Smooth muscle cell (in vitro differentiated cells): ENCODE results near the gene XYLT1. TPM values are rescaled to one million over a fixed set of nuclear protein-coding genes. Genes with fewer than 3 reads are reported as not detected.
A peak's percentile ranks its signal among the peaks of the same experiment; 100 is the strongest.
"Not testable (repeated sequence)": the region's sequence is repeated elsewhere in the genome, so short reads cannot be mapped to it uniquely, and the experiment has no call there.

ENCODE experiments used
- DNase-seq: peaks from one replicate; lab custom pipeline; 2025; ENCODE audit not compliant: unreplicated experiment; lab: John Stamatoyannopoulos, UW
- H2AFZ ChIP-seq: fragments of 200-600 bp; sonication (generic); 2 replicates; pipeline ENCODE4 v1.6.0; 2016; ENCODE audit warnings: antibody characterized with exemption, low read depth, mild to moderate bottlenecking
- H3F3A ChIP-seq: fragments of 200-600 bp; sonication (generic); 2 replicates; pipeline ENCODE4 v1.6.0; 2017; ENCODE audit warnings: antibody characterized with exemption, low read depth
- H3K27ac ChIP-seq: fragments of 200-600 bp; sonication (generic); 2 replicates; pipeline ENCODE4 v1.5.1; 2016; ENCODE audit warnings: low read depth, mild to moderate bottlenecking
- H3K27me3 ChIP-seq: fragments of 200-600 bp; sonication (generic); 2 replicates; pipeline ENCODE4 v1.6.1; 2016; ENCODE audit warnings: low read depth, mild to moderate bottlenecking
- H3K36me3 ChIP-seq: fragments of 200-600 bp; sonication (generic); 2 replicates; pipeline ENCODE4 v1.5.1; 2016; ENCODE audit warnings: low read depth
- H3K4me1 ChIP-seq: fragments of 200-600 bp; sonication (generic); 2 replicates; pipeline ENCODE4 v1.5.1; 2016; ENCODE audit warnings: low read depth
- H3K4me2 ChIP-seq: fragments of 200-600 bp; sonication (generic); 2 replicates; pipeline ENCODE4 v1.6.0; 2016; ENCODE audit warnings: mild to moderate bottlenecking
- H3K4me3 ChIP-seq: fragments of 200-600 bp; sonication (generic); 2 replicates; pipeline ENCODE4 v1.5.1; 2016; ENCODE audit warnings: mild to moderate bottlenecking
- H3K79me2 ChIP-seq: fragments of 200-600 bp; sonication (generic); 2 replicates; pipeline ENCODE4 v1.6.0; 2016; ENCODE audit warnings: low read depth, mild to moderate bottlenecking
- H3K9ac ChIP-seq: fragments of 200-600 bp; sonication (generic); 2 replicates; pipeline ENCODE4 v1.6.0; 2016; ENCODE audit warnings: low read depth
- H3K9me3 ChIP-seq: fragments of 200-600 bp; sonication (generic); replicated peaks from 2 replicates; pipeline ENCODE4 v1.5.1; 2016; ENCODE audit warnings: low read depth
- H4K20me1 ChIP-seq: fragments of 200-600 bp; sonication (generic); 2 replicates; pipeline ENCODE4 v1.6.0; 2016; ENCODE audit warnings: low read depth
- CTCF ChIP-seq: fragments of 200-600 bp; sonication (generic); IDR thresholded peaks from 2 replicates; pipeline ENCODE4 v1.5.1; 2017; ENCODE audit warnings: borderline replicate concordance, mild to moderate bottlenecking, antibody characterized with exemption; ENCODE audit not compliant: insufficient read depth, poor library complexity, severe bottlenecking
- WGBS: methylation state at CpG from one replicate; pipeline ENCODE4 v1.1.7; 2016; ENCODE audit warnings: low lambda C conversion rate; 5-methylcytosine and 5-hydroxymethylcytosine counted together
- polyA plus RNA-seq: library from polyadenylated mRNA; unstranded; fragments of >200 nt; fragmentation: Nextera tagmentation; extraction: Ambion mirVana; gene quantifications from 2 replicates; pipeline ENCODE4 v1.2.1, GENCODE V29; 2016
- total RNA-seq: library from RNA; depleted of rRNA; stranded (reverse); fragments of >200 nt; gene quantifications from 2 replicates; pipeline ENCODE4 v1.2.3, GENCODE V29; 2014

The XYLT1 gene
- total and polyA plus RNA-seq, 2 experiments from 2014 or later = 9.5 to 19.9 TPM

- no peak overlapping the region for H3K4me2 ChIP-seq
- no peak overlapping the region for H3K9ac ChIP-seq
- no peaks in the 10 kb centered on the region for H3K36me3 ChIP-seq
- H2AFZ ChIP-seq = no peak overlapping the region
- no peaks in the 10 kb centered on the region for H3F3A ChIP-seq
- H4K20me1 ChIP-seq = no peaks in the 10 kb centered on the region
- DNase-seq = no peak
- H3K27ac ChIP-seq = peak overlapping the region; percentile 26
- H3K27me3 ChIP-seq = no peaks in the 10 kb centered on the region
- peaks cover 2% of the 10 kb centered on the region for H3K4me1 ChIP-seq
- H3K4me3 ChIP-seq = no peak overlapping the region
- H3K79me2 ChIP-seq = no peaks in the 10 kb centered on the region
- TF ChIP-seq CTCF = no peak
- H3K9me3 ChIP-seq = no peaks in the 10 kb centered on the region
Observed at GRCh38 chr16:17511340-17511739, 40.6 kb upstream of the XYLT1 start.

DNA sequence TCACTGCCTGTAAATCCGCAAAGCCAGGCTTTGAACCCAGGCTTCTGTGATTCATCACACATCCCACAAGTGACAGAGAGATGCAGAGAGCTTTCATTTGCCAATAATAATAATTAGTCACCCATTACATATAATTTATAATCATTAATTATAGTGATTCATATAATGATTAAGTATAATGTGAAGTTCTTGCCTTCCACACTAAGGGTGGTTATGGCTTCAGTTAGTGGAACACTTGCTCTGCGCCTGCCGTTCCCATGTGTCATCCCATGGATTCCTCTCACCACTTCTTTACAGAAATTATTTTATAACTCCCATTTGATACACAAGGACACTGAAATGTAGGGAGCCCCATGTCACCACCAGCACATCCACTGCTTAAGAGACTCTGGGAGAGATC, 39.8 kb upstream of the XYLT1 start:
- Histone ChIP-seq H3K27me3 (no peaks in the 10 kb centered on the region), H3F3A (no peaks in the 10 kb centered on the region), H3K79me2 (no peaks in the 10 kb centered on the region), H3K4me2 (no peak overlapping the region), H3K4me1 (peaks cover 2% of the 10 kb centered on the region), H3K9me3 (no peaks in the 10 kb centered on the region), H3K9ac (no peak overlapping the region), H3K4me3 (no peak overlapping the region), H3K27ac (peak overlapping the region; percentile 26), H3K36me3 (no peaks in the 10 kb centered on the region), H2AFZ (no peak overlapping the region), H4K20me1 (no peaks in the 10 kb centered on the region)
- DNase-seq = no peak
- TF ChIP-seq CTCF = no peak
- 85% methylated on average over 3 of the region's 3 CpGs for WGBS

GRCh38 chr16:17509194-17509593, 38.4 kb upstream of the XYLT1 start:
- 44% methylated on average over 3 of the region's 3 CpGs for WGBS
- Histone ChIP-seq H3F3A (no peaks in the 10 kb centered on the region), H2AFZ (no peak overlapping the region), H3K4me1 (no peaks in the 10 kb centered on the region), H3K9me3 (no peaks in the 10 kb centered on the region), H3K4me3 (no peak overlapping the region), H3K9ac (no peak overlapping the region), H3K79me2 (no peaks in the 10 kb centered on the region), H3K4me2 (no peak overlapping the region), H4K20me1 (no peaks in the 10 kb centered on the region), H3K27ac (no peak overlapping the region), H3K36me3 (no peaks in the 10 kb centered on the region), H3K27me3 (no peaks in the 10 kb centered on the region)
- no peak for DNase-seq
- no peak for TF ChIP-seq CTCF

DNA sequence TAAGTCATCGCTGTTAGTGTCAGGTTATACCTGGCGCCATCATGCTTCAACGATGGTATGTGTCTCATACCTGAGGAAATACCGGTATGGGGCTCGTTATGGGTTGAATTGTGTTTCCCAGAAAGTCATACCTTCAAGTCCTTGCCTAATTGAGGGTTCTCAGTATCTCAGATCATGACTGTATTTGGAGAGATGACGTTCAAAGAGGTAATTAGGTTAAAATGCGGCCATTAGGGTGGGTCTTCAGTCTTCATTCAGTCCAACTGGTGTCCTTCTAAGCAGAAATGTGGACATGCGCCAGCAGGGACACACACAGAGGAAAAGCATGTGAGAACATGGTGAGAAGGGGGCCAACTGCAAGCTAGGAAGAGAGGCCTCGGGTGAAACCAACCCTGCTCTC, 37.5 kb upstream of the XYLT1 start:
- H3K9me3 ChIP-seq = no peaks in the 10 kb centered on the region
- no peaks in the 10 kb centered on the region for H3K79me2 ChIP-seq
- no peak overlapping the region for H3K27ac ChIP-seq
- H3K9ac ChIP-seq = no peak overlapping the region
- H3K4me3 ChIP-seq = no peak overlapping the region
- H4K20me1 ChIP-seq = no peaks in the 10 kb centered on the region
- no peak overlapping the region for H2AFZ ChIP-seq
- no peaks in the 10 kb centered on the region for H3K36me3 ChIP-seq
- no peak for TF ChIP-seq CTCF
- no peak overlapping the region for H3K4me2 ChIP-seq
- H3F3A ChIP-seq = no peaks in the 10 kb centered on the region
- WGBS = 90% methylated on average over 9 of the region's 9 CpGs
- no peaks in the 10 kb centered on the region for H3K27me3 ChIP-seq
- DNase-seq = no peak
- no peaks in the 10 kb centered on the region for H3K4me1 ChIP-seq

- not testable (repeated sequence) for H3K79me2 ChIP-seq, H3K9me3 ChIP-seq, H3K4me2 ChIP-seq, DNase-seq, H3K9ac ChIP-seq, H4K20me1 ChIP-seq, H3K4me1 ChIP-seq, H3K36me3 ChIP-seq, H3F3A ChIP-seq, H3K27me3 ChIP-seq, H3K27ac ChIP-seq, H3K4me3 ChIP-seq, H2AFZ ChIP-seq
- WGBS = 88% methylated on average over 8 of the region's 8 CpGs
Observed at GRCh38 chr16:17507516-17507915, 36.8 kb upstream of the XYLT1 start.

DNA sequence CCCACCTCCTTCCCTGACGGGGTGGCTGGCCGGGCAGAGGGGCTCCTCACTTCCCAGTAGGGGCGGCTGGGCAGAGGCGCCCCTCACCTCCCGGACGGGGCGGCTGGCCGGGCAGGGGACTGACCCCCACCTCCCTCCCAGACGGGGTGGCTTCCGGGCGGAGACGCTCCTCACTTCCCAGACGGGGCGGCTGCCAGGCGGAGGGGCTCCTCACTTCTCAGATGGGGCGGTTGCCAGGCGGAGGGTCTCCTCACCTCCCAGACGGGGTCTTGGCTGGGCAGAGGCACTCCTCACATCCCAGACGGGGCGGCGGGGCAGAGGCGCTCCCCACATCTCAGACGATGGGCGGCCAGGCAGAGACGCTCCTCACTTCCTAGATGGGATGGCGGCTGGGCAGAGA, 35.1 kb upstream of the XYLT1 start:
- not testable (repeated sequence) for H3K27ac ChIP-seq, H3K79me2 ChIP-seq, H4K20me1 ChIP-seq, H3K4me1 ChIP-seq, H3K9me3 ChIP-seq, H2AFZ ChIP-seq, H3K27me3 ChIP-seq, H3K9ac ChIP-seq, H3F3A ChIP-seq, H3K36me3 ChIP-seq, DNase-seq, H3K4me3 ChIP-seq, H3K4me2 ChIP-seq
- 88% methylated on average over 8 of the region's 26 CpGs for WGBS
